ENCODE data around the gene TUBA4B. TPM values are rescaled to one million over a fixed set of nuclear protein-coding genes. Genes with fewer than 3 reads are reported as not detected.
A peak's percentile ranks its signal among the peaks of the same experiment; 100 is the strongest.

Gene TUBA4B
- total RNA-seq, 1 donor from 2014 or later = not detected

DNA sequence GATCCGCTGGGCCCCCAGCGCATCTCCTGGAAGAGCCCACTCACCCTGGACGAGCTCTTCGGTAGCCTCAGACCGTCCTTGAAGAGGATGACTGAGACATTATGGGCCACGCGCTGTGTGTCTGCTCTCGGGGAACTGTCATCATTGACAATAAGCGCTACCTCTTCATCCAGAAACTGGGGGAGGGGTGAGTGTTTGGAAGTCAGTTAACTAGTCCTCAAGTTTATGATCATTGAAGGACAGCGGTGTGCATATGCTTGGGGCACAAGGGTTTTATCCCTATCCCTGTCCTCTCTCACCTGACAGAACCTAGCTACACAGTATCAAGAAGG, 7.2 kb upstream of the TUBA4B start:
- H3K27me3 Mint-ChIP-seq (ENCODE audit: unreplicated experiment) = no peaks in the 10 kb centered on the region
- no peaks in the 10 kb centered on the region for H3K36me3 Mint-ChIP-seq (ENCODE audit: unreplicated experiment)
- no peaks in the 10 kb centered on the region for H3K9me3 Mint-ChIP-seq (ENCODE audit: unreplicated experiment)
- TF ChIP-seq, protein P1, sequence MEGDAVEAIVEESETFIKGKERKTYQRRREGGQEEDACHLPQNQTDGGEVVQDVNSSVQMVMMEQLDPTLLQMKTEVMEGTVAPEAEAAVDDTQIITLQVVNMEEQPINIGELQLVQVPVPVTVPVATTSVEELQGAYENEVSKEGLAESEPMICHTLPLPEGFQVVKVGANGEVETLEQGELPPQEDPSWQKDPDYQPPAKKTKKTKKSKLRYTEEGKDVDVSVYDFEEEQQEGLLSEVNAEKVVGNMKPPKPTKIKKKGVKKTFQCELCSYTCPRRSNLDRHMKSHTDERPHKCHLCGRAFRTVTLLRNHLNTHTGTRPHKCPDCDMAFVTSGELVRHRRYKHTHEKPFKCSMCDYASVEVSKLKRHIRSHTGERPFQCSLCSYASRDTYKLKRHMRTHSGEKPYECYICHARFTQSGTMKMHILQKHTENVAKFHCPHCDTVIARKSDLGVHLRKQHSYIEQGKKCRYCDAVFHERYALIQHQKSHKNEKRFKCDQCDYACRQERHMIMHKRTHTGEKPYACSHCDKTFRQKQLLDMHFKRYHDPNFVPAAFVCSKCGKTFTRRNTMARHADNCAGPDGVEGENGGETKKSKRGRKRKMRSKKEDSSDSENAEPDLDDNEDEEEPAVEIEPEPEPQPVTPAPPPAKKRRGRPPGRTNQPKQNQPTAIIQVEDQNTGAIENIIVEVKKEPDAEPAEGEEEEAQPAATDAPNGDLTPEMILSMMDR (IDR thresholded peaks at IDR 0.05) = no peak
- H3K4me3 Mint-ChIP-seq (ENCODE audit: unreplicated experiment) = peak overlapping the region; percentile 85
- peaks cover 38% of the 10 kb centered on the region for H3K4me1 Mint-ChIP-seq (ENCODE audit: unreplicated experiment)
- H3K27ac Mint-ChIP-seq (ENCODE audit: unreplicated experiment) = peak overlapping the region; percentile 96
- DNase-seq (ENCODE audit: extremely low spot score, unreplicated experiment) = no peak

DNA sequence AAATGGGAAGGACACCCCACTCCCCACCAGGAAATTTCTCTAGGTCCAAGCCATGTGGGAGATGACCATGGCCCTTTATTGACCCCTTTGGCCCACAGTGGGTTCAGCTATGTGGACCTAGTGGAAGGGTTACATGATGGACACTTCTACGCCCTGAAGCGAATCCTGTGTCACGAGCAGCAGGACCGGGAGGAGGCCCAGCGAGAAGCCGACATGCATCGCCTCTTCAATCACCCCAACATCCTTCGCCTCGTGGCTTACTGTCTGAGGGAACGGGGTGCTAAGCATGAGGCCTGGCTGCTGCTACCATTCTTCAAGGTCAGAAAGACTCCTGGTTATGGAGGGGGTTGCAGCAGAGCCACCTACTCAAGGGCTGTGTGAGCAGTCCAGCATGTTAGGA, 6.5 kb upstream of the TUBA4B start:
- DNase-seq (ENCODE audit: extremely low spot score, unreplicated experiment) = no peak
- Mint-ChIP-seq H3K4me3 (ENCODE audit: unreplicated experiment) (peak overlapping the region; percentile 85), H3K9me3 (ENCODE audit: unreplicated experiment) (no peaks in the 10 kb centered on the region), H3K27me3 (ENCODE audit: unreplicated experiment) (no peaks in the 10 kb centered on the region), H3K36me3 (ENCODE audit: unreplicated experiment) (no peaks in the 10 kb centered on the region), H3K27ac (ENCODE audit: unreplicated experiment) (peak overlapping the region; percentile 41), H3K4me1 (ENCODE audit: unreplicated experiment) (peaks cover 45% of the 10 kb centered on the region)
- TF ChIP-seq, protein P1 (IDR thresholded peaks at IDR 0.05) = no peak

DNA sequence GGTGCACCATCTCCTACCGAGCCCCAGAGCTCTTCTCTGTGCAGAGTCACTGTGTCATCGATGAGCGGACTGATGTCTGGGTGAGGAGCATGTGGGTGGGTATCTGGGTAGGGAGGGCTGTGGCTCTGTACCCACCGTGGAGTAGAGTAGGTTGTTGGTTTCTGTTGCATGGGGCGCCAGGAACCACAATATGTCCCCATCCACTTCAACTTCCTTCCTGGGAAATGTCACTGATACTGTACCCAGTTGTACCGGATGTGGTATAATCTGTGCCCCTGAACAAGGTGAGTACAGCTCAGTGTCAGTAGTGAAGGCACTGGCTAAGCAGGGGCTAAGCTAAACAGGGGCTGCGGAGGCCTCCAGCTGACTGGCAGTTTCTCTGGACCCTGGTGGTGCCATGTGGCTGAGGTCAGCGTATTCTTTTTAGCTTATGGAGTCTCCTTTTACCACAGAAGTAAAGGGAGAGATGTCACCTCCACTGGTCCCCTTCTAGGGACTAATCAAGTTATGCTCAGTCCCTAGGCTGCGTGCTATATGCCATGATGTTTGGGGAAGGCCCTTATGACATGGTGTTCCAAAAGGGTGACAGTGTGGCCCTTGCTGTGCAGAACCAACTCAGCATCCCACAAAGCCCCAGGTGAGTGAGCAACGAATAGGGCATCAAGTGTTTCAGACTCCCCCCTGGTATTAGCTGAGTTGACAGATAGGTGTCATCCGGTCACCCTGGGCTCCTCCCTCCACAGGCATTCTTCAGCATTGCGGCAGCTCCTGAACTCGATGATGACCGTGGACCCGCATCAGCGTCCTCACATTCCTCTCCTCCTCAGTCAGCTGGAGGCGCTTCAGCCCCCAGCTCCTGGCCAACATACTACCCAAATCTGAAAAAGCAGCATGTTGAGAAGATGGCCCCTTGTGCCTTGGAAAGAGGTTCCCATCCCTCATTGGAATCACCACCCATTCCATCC, 5.1 kb upstream of the TUBA4B start:
- H3K27me3 Mint-ChIP-seq (ENCODE audit: unreplicated experiment) = peaks cover 3% of the 10 kb centered on the region
- no peaks in the 10 kb centered on the region for H3K36me3 Mint-ChIP-seq (ENCODE audit: unreplicated experiment)
- TF ChIP-seq, protein P1 (IDR thresholded peaks at IDR 0.05) = no peak
- H3K27ac Mint-ChIP-seq (ENCODE audit: unreplicated experiment) = peak overlapping the region; percentile 52
- no peak overlapping the region for H3K4me3 Mint-ChIP-seq (ENCODE audit: unreplicated experiment)
- DNase-seq (ENCODE audit: extremely low spot score, unreplicated experiment) = no peak
- H3K4me1 Mint-ChIP-seq (ENCODE audit: unreplicated experiment) = peaks cover 55% of the 10 kb centered on the region
- H3K9me3 Mint-ChIP-seq (ENCODE audit: unreplicated experiment) = no peaks in the 10 kb centered on the region

DNA sequence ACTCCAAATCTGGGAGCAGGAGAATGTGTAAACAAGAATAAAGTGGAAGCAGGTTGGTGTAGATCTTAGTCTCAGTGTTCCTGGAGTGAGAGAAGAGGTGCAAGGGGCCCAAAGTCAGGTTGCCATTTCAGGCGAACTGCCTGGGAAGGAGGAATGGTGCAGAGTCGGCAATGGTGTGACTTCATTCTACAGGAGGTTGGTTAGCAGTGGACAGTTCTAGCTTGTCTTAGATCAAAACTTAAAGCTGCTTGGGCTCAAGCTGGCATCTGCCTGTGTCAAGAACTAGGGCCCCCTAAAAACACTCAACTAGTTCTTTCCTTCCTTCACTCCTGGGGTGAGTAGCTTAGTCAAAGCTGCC, 4.2 kb upstream of the TUBA4B start:
- no peak for DNase-seq (ENCODE audit: extremely low spot score, unreplicated experiment)
- H3K36me3 Mint-ChIP-seq (ENCODE audit: unreplicated experiment) = no peaks in the 10 kb centered on the region
- peak overlapping the region; percentile 94 for H3K27ac Mint-ChIP-seq (ENCODE audit: unreplicated experiment)
- no peak overlapping the region for H3K4me3 Mint-ChIP-seq (ENCODE audit: unreplicated experiment)
- TF ChIP-seq, protein P1 (IDR thresholded peaks at IDR 0.05) = no peak
- peaks cover 3% of the 10 kb centered on the region for H3K27me3 Mint-ChIP-seq (ENCODE audit: unreplicated experiment)
- H3K4me1 Mint-ChIP-seq (ENCODE audit: unreplicated experiment) = peaks cover 62% of the 10 kb centered on the region
- no peaks in the 10 kb centered on the region for H3K9me3 Mint-ChIP-seq (ENCODE audit: unreplicated experiment)

DNA sequence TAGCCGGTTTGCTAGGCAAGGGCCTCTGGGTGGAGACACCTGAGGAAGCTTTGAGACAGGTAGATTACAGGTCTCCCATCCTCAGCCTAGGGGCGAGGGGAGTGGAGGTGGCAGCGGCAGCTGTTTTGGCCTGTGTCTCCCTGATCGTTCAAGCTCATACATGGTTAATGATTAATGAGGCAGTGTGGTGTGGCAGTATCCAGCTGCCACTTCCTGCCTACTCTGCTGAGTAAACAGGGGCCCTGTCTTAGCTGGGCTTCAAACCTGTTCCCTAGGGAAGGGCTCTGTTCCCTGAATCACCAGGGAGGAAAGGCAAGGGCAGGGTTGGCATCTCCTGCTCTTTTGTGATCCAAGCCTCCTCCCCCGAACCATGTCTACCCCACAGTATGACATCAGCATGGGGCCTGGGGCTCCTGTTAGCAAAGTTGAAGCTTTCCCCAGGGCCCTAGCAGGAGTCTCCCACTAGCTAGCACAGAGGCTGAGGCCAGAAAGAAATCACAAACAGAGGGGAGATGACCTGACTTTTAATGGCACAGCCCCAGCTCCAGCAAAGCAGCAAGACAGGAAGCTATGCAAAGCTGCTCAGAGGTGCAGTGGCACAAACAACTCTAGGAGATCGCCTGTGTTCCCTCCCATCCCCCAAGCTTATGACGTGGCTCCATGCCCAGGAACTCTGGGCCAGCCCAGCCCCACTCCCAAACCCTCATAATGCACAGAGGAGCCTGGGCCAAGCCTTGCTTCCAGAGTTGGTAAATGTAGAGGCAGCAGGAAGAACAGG, 3.7 kb upstream of the TUBA4B start:
- H3K36me3 Mint-ChIP-seq (ENCODE audit: unreplicated experiment) = no peaks in the 10 kb centered on the region
- H3K27me3 Mint-ChIP-seq (ENCODE audit: unreplicated experiment) = peaks cover 3% of the 10 kb centered on the region
- DNase-seq (ENCODE audit: extremely low spot score, unreplicated experiment) = no peak
- TF ChIP-seq, protein P1 (IDR thresholded peaks at IDR 0.05) = no peak
- H3K27ac Mint-ChIP-seq (ENCODE audit: unreplicated experiment) = peak overlapping the region; percentile 94
- no peaks in the 10 kb centered on the region for H3K9me3 Mint-ChIP-seq (ENCODE audit: unreplicated experiment)
- peaks cover 62% of the 10 kb centered on the region for H3K4me1 Mint-ChIP-seq (ENCODE audit: unreplicated experiment)
- H3K4me3 Mint-ChIP-seq (ENCODE audit: unreplicated experiment) = peak overlapping the region; percentile 7
